Osteoblast (primary cell): ENCODE measurements around the gene USP2. TPM values are rescaled to one million over a fixed set of nuclear protein-coding genes. Genes with fewer than 3 reads are reported as not detected.

Experiments used
- DNase-seq: peaks from one replicate; pipeline ENCODE4 v3.0.0; 2011; ENCODE audit warnings: low spot score, mixed read lengths; ENCODE audit not compliant: insufficient read length; ENCODE audit errors: missing footprints
- H2AFZ ChIP-seq: 2 replicates; pipeline ENCODE4 v1.6.0; 2011; ENCODE audit warnings: mild to moderate bottlenecking, low read length
- H3K27ac ChIP-seq: 2 replicates; pipeline ENCODE4 v1.5.1; 2011; ENCODE audit warnings: mild to moderate bottlenecking, low read depth, low read length, moderate library complexity
- H3K27me3 ChIP-seq: 2 replicates; pipeline ENCODE4 v1.6.0; 2012; ENCODE audit warnings: mild to moderate bottlenecking, control low read depth, inconsistent platforms, low read length, moderate library complexity; ENCODE audit not compliant: insufficient read depth
- H3K36me3 ChIP-seq: 2 replicates; pipeline ENCODE4 v1.5.1; 2011; ENCODE audit warnings: mild to moderate bottlenecking, low read length, control low read depth, moderate library complexity; ENCODE audit not compliant: insufficient read depth
- H3K4me1 ChIP-seq: 2 replicates; pipeline ENCODE4 v1.5.1; 2011; ENCODE audit warnings: mild to moderate bottlenecking, low read length, control low read depth, moderate library complexity; ENCODE audit not compliant: insufficient read depth
- H3K4me2 ChIP-seq: 2 replicates; pipeline ENCODE4 v1.6.0; 2011; ENCODE audit warnings: mild to moderate bottlenecking, low read length; ENCODE audit not compliant: insufficient read depth
- H3K4me3 ChIP-seq: fragments of 200-600 bp; sonication (generic); 3 replicates; pipeline ENCODE4 v1.5.1; 2012; ENCODE audit warnings: mild to moderate bottlenecking, low read length, inconsistent platforms; ENCODE audit not compliant: insufficient read depth
- H3K79me2 ChIP-seq: 2 replicates; pipeline ENCODE4 v1.6.0; 2012; ENCODE audit warnings: mild to moderate bottlenecking, low read length, control low read depth, inconsistent platforms; ENCODE audit not compliant: insufficient read depth
- H3K9me3 ChIP-seq: 2 replicates; pipeline ENCODE4 v1.5.1; 2011; ENCODE audit warnings: low read depth, low read length, control low read depth
- H4K20me1 ChIP-seq: 2 replicates; pipeline ENCODE4 v1.6.0; 2012; ENCODE audit warnings: mild to moderate bottlenecking, low read length, control low read depth; ENCODE audit not compliant: insufficient read depth
- total RNA-seq: library from RNA; depleted of rRNA; stranded (reverse); fragments of >200 nt; gene quantifications from 2 replicates; pipeline ENCODE4 v1.2.3, GENCODE V29; 2012
- TF ChIP-seq, protein P1 (sequence below): IDR thresholded peaks from 2 replicates; pipeline ENCODE4 v1.5.1; 2011; ENCODE audit warnings: mild to moderate bottlenecking, low read depth, low read length, moderate library complexity; ENCODE audit errors: extremely low read depth

Gene USP2
- total RNA-seq, 1 donor, result 0.36 TPM

DNA sequence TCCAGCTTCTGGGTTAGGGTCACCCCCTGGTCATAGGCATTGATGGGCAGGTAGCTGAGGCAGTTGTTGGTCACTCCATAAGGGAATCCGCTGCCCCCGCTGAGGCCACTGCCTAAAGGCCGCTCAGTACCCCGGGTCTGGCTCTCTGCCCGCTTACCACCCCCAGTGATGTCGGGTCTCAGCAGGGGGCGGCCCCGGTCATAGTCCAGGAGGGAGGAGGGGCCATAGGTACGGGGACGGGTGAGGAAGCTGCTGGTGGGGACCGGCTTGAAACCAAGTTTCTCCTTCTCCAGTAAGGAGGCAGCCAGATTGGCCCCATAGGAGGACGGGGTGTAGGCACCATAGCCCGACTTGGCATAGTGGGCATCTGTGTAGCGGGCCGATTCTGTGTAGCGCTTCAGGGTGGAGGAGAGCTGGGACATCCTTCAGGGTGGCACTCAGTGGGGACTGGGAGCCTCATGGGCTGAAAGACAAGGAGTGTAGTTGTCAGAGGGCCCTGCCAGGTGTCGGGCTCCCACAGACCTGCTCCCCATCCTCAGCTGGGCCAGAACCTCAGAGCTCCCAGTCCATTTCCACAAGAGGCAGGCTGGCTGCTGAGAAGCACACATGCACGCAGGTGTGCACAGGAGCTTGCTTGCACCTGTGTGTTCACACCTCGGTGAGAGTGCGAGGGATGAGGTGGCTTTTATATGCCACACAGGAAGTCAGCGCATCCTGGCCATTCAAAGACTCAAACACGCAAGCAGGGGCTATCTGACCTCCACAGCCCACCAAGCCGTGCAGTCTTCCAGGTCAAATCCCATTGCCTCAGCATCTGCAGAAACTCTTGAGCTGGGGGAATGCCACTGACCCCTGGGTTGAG lies 8.2 kb downstream of the USP2 start:
- H3K4me3 ChIP-seq, result no peak overlapping the region
- no peaks in the 10 kb centered on the region for H3K9me3 ChIP-seq
- peaks cover 45% of the 10 kb centered on the region for H3K4me1 ChIP-seq
- no peaks in the 10 kb centered on the region for H3K36me3 ChIP-seq
- no peak overlapping the region for H3K4me2 ChIP-seq
- H3K27me3 ChIP-seq, result no peaks in the 10 kb centered on the region
- TF ChIP-seq, protein P1, sequence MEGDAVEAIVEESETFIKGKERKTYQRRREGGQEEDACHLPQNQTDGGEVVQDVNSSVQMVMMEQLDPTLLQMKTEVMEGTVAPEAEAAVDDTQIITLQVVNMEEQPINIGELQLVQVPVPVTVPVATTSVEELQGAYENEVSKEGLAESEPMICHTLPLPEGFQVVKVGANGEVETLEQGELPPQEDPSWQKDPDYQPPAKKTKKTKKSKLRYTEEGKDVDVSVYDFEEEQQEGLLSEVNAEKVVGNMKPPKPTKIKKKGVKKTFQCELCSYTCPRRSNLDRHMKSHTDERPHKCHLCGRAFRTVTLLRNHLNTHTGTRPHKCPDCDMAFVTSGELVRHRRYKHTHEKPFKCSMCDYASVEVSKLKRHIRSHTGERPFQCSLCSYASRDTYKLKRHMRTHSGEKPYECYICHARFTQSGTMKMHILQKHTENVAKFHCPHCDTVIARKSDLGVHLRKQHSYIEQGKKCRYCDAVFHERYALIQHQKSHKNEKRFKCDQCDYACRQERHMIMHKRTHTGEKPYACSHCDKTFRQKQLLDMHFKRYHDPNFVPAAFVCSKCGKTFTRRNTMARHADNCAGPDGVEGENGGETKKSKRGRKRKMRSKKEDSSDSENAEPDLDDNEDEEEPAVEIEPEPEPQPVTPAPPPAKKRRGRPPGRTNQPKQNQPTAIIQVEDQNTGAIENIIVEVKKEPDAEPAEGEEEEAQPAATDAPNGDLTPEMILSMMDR, result no peak
- no peak overlapping the region for H3K27ac ChIP-seq
- no peaks in the 10 kb centered on the region for H3K79me2 ChIP-seq
- H4K20me1 ChIP-seq, result no peaks in the 10 kb centered on the region
- DNase-seq, result no peak
- H2AFZ ChIP-seq, result no peak overlapping the region

DNA sequence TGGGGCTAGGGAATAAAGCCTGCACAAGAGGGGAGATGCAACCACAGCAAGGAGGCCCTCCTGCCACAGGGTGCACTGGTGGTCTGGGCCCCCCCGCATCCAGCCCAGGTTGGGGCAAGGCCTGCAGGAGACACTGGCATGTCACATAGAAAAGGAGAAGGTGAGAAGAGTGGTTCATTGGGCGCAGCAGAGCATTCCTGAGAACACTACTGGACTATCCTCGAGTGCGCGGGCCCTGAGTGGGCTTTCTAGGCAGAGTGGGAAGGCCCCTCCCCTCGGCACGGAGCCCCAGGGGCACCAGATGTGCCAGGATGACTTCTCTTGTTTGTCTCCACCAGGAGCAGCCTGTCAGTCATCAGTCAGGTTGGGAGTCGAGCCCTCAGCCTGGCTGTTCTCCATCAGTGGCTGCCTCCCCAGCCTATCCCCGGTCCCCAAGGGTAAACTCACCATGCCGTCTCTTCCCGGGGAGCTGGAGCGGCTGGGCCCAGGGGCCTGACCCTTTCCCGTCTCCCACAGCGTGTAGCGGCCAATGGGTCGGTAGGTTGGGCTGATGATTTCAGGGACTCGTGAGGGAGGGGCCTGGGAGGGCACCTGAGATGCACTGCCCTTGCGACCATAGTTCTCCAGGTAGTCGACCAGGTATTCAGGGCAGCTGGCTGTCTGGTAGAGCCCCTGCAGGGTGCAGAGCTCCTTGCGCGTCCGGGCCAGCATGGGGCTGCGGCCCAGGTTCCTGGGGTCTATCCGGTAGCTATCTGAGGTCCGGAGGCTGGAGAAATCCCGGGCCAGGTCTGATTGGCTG lies 9.0 kb downstream of the USP2 start:
- no peaks in the 10 kb centered on the region for H3K27me3 ChIP-seq
- no peaks in the 10 kb centered on the region for H4K20me1 ChIP-seq
- no peak overlapping the region for H3K27ac ChIP-seq
- no peaks in the 10 kb centered on the region for H3K36me3 ChIP-seq
- peak; percentile 76 for DNase-seq
- TF ChIP-seq, protein P1, result no peak
- H3K79me2 ChIP-seq, result no peaks in the 10 kb centered on the region
- no peak overlapping the region for H2AFZ ChIP-seq
- peaks cover 54% of the 10 kb centered on the region for H3K4me1 ChIP-seq
- no peak overlapping the region for H3K4me3 ChIP-seq
- H3K9me3 ChIP-seq, result no peaks in the 10 kb centered on the region
- H3K4me2 ChIP-seq, result no peak overlapping the region

- Histone ChIP-seq H3K4me1 (peaks cover 58% of the 10 kb centered on the region), H3K9me3 (no peaks in the 10 kb centered on the region), H2AFZ (no peak overlapping the region), H3K27ac (no peak overlapping the region), H4K20me1 (no peaks in the 10 kb centered on the region), H3K36me3 (no peaks in the 10 kb centered on the region), H3K27me3 (no peaks in the 10 kb centered on the region), H3K79me2 (no peaks in the 10 kb centered on the region), H3K4me2 (no peak overlapping the region), H3K4me3 (no peak overlapping the region)
- DNase-seq, result peak; percentile 82
- TF ChIP-seq, protein P1, result peak; percentile 30
Observed at GRCh38 chr11:119371778-119372182, 9.7 kb downstream of the USP2 start.
